ENCODE measurements around the gene AIF1. TPM values are rescaled to one million over a fixed set of nuclear protein-coding genes. Genes with fewer than 3 reads are reported as not detected.

The AIF1 gene
- not detected for polyA plus RNA-seq (2013, experiment 1 of 2; ENCODE audit: insufficient read length)
- polyA plus RNA-seq (2013, experiment 2 of 2; ENCODE audit: insufficient read length) = 1.00 TPM

DNA sequence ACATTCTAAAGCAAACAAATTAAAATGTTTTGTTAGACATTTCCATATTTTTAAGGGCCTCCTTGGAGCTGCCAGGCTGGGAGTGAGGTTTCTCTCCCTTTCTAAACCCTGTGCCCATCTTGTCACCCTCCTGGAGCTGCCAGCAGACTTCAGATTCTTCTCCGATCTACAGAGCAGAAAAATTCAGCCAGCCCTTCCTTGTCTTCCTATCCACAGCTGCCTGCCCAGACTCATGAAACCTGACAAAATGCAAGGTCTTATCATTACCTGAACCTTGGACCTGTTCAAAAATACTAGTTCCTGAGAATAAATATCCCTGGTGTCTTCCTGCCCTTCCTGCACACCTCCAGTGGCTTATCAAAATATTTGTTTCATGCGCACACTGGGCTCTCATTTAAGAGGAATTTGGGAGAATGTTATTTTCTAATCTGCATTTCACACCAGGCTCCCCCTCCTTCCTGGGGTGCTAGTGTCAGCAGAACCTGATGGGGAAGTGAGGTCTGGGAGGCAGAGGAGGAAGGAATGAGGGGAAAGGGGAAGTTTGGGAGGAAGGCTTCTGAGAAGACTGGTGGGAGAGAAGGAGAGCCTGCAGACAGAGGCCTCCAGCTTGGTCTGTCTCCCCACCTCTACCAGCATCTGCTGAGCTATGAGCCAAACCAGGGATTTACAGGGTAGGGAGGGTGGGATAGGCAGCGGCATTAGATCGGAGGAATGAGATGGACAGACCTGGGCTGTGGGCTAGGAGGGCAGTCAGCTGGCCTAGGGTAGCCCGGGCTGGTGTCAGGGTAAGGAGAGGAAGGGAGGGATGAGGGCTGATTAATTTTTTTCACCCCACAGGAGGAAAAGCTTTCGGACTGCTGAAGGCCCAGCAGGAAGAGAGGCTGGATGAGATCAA is at the start of gene AIF1:
AIF1 (plus strand) TSS at position 551 of the 895 bp plus-strand sequence; CDS start at position 647, 96 bp downstream.
- DNase-seq = no peak

DNA sequence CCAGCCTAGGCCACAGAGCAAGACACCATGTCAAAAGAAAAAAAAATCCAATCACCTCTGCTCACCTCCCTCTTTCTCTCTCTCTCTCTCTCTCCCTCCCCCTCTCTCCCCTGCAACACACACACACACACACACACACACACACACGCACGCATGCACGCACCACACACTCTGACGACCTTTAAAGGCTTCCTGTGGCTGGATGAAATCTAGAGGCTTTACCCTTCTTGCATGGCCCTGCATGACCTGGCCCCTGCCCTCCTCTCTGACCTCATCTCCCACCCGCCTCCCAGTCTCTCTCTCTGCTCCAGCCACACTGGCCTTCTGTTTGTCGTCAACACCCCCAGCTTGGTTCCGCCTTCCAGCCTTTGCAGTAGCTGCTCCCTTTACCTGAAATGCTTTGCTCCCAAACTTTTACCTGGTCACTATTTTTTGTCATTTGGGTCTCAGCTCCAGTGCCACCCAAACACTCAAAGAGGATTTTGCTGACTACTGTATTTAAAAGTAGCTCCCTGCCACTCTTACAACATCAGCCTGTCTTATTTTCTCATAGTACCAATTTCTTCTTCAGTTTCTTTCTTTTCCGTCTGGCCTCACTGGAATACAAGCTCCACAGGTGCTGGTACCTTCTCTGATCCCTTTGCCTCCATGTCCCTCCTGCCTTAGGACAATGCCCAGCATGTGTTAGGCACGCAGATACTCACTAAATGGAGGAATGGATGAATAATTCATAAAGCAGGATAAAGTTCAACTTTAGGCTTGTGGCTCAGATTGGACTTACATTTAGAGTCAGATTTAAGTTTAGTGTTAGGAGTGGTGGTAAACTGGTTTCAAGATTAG is 47.3 kb upstream of the AIF1 start:
- no peak for DNase-seq

DNA sequence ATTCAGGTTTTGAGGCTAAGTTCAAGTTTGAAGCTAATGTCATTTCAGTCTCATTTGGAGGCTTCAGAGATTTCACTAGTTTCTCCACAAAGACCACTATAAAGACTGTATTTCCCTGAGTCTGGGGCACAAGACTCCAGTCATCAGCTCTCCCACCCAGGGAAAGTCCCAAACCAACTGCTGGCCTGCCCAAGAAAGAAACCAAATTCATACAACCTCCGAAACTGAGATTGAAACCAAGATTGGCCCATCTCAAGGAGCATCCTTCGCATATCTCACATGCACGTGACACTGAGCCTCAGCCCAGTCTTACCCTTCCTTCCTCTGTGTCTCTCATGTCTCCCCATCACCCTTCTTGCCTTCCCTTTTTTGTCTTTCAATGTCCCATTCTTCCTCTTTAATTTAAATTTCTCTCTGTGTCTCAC is 46.5 kb upstream of the AIF1 start:
- no peak for DNase-seq

DNA sequence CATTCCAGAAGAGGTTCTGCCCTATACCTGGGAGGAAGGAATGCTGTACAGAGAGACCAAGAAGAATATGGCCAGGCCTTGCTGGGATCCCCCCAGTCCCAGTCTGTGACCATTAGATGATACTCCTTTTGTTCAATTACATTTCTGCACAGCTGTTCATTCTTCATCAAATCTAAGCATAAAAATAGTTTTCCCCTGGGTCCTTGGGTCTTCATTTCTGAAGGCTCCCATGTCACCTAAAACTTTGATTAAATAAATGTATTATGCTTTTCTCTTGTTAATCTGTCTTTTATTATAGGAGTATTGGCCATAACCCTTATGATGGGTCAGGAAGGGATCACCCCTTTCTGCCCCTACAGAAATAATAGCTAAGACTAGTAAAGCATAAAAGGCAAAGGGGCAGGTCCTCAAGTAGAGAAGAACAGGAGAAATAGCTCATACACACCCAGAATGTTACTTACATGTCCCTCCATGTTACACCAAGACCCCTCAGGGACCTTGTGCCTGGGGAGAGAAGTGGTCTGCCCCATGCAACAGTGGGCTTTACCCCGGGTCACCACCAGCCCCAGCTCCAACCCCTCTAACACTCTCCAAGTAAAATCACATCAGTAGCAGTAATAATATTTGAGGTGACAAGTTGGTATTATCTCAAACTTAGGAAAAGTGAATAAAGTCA is 45.0 kb upstream of the AIF1 start:
- DNase-seq = no peak

DNA sequence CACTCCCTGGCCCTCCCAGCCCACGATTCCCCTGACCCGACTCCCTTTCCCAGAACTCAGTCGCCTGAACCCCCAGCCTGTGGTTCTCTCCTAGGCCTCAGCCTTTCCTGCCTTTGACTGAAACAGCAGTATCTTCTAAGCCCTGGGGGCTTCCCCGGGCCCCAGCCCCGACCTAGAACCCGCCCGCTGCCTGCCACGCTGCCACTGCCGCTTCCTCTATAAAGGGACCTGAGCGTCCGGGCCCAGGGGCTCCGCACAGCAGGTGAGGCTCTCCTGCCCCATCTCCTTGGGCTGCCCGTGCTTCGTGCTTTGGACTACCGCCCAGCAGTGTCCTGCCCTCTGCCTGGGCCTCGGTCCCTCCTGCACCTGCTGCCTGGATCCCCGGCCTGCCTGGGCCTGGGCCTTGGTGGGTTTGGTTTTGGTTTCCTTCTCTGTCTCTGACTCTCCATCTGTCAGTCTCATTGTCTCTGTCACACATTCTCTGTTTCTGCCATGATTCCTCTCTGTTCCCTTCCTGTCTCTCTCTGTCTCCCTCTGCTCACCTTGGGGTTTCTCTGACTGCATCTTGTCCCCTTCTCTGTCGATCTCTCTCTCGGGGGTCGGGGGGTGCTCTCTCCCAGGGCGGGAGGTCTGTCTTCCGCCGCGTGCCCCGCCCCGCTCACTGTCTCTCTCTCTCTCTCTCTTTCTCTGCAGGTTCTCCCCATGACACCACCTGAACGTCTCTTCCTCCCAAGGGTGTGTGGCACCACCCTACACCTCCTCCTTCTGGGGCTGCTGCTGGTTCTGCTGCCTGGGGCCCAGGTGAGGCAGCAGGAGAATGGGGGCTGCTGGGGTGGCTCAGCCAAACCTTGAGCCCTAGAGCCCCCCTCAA is 42.8 kb upstream of the AIF1 start, which contains the start of gene LTA:
LTA (plus strand) TSS at position 249 of the 871 bp plus-strand sequence; CDS start at position 703, 454 bp downstream.
- DNase-seq = no peak

GRCh38 chr6:31573239-31574105 is 41.6 kb upstream of the AIF1 start:
- DNase-seq = no peak

DNA sequence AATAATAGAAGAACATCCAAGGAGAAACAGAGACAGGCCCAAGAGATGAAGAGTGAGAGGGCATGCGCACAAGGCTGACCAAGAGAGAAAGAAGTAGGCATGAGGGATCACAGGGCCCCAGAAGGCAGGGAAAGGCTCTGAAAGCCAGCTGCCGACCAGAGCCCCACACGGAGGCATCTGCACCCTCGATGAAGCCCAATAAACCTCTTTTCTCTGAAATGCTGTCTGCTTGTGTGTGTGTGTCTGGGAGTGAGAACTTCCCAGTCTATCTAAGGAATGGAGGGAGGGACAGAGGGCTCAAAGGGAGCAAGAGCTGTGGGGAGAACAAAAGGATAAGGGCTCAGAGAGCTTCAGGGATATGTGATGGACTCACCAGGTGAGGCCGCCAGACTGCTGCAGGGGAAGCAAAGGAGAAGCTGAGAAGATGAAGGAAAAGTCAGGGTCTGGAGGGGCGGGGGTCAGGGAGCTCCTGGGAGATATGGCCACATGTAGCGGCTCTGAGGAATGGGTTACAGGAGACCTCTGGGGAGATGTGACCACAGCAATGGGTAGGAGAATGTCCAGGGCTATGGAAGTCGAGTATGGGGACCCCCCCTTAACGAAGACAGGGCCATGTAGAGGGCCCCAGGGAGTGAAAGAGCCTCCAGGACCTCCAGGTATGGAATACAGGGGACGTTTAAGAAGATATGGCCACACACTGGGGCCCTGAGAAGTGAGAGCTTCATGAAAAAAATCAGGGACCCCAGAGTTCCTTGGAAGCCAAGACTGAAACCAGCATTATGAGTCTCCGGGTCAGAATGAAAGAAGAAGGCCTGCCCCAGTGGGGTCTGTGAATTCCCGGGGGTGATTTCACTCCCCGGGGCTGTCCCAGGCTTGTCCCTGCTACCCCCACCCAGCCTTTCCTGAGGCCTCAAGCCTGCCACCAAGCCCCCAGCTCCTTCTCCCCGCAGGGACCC is 40.6 kb upstream of the AIF1 start:
- no peak for DNase-seq

DNA sequence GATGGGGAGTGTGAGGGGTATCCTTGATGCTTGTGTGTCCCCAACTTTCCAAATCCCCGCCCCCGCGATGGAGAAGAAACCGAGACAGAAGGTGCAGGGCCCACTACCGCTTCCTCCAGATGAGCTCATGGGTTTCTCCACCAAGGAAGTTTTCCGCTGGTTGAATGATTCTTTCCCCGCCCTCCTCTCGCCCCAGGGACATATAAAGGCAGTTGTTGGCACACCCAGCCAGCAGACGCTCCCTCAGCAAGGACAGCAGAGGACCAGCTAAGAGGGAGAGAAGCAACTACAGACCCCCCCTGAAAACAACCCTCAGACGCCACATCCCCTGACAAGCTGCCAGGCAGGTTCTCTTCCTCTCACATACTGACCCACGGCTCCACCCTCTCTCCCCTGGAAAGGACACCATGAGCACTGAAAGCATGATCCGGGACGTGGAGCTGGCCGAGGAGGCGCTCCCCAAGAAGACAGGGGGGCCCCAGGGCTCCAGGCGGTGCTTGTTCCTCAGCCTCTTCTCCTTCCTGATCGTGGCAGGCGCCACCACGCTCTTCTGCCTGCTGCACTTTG is 39.6 kb upstream of the AIF1 start, which contains the start of gene TNF:
TNF (plus strand) TSS at position 231 of the 567 bp plus-strand sequence; CDS start at position 408, 177 bp downstream.
- no peak for DNase-seq

DNA sequence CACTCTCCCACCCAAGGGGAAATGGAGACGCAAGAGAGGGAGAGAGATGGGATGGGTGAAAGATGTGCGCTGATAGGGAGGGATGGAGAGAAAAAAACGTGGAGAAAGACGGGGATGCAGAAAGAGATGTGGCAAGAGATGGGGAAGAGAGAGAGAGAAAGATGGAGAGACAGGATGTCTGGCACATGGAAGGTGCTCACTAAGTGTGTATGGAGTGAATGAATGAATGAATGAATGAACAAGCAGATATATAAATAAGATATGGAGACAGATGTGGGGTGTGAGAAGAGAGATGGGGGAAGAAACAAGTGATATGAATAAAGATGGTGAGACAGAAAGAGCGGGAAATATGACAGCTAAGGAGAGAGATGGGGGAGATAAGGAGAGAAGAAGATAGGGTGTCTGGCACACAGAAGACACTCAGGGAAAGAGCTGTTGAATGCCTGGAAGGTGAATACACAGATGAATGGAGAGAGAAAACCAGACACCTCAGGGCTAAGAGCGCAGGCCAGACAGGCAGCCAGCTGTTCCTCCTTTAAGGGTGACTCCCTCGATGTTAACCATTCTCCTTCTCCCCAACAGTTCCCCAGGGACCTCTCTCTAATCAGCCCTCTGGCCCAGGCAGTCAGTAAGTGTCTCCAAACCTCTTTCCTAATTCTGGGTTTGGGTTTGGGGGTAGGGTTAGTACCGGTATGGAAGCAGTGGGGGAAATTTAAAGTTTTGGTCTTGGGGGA is 38.9 kb upstream of the AIF1 start:
- DNase-seq = no peak

DNA sequence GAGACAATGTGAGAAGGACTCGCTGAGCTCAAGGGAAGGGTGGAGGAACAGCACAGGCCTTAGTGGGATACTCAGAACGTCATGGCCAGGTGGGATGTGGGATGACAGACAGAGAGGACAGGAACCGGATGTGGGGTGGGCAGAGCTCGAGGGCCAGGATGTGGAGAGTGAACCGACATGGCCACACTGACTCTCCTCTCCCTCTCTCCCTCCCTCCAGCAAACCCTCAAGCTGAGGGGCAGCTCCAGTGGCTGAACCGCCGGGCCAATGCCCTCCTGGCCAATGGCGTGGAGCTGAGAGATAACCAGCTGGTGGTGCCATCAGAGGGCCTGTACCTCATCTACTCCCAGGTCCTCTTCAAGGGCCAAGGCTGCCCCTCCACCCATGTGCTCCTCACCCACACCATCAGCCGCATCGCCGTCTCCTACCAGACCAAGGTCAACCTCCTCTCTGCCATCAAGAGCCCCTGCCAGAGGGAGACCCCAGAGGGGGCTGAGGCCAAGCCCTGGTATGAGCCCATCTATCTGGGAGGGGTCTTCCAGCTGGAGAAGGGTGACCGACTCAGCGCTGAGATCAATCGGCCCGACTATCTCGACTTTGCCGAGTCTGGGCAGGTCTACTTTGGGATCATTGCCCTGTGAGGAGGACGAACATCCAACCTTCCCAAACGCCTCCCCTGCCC is 38.0 kb upstream of the AIF1 start:
- DNase-seq = no peak

DNA sequence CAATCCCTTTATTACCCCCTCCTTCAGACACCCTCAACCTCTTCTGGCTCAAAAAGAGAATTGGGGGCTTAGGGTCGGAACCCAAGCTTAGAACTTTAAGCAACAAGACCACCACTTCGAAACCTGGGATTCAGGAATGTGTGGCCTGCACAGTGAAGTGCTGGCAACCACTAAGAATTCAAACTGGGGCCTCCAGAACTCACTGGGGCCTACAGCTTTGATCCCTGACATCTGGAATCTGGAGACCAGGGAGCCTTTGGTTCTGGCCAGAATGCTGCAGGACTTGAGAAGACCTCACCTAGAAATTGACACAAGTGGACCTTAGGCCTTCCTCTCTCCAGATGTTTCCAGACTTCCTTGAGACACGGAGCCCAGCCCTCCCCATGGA is 37.5 kb upstream of the AIF1 start:
- DNase-seq = no peak

DNA sequence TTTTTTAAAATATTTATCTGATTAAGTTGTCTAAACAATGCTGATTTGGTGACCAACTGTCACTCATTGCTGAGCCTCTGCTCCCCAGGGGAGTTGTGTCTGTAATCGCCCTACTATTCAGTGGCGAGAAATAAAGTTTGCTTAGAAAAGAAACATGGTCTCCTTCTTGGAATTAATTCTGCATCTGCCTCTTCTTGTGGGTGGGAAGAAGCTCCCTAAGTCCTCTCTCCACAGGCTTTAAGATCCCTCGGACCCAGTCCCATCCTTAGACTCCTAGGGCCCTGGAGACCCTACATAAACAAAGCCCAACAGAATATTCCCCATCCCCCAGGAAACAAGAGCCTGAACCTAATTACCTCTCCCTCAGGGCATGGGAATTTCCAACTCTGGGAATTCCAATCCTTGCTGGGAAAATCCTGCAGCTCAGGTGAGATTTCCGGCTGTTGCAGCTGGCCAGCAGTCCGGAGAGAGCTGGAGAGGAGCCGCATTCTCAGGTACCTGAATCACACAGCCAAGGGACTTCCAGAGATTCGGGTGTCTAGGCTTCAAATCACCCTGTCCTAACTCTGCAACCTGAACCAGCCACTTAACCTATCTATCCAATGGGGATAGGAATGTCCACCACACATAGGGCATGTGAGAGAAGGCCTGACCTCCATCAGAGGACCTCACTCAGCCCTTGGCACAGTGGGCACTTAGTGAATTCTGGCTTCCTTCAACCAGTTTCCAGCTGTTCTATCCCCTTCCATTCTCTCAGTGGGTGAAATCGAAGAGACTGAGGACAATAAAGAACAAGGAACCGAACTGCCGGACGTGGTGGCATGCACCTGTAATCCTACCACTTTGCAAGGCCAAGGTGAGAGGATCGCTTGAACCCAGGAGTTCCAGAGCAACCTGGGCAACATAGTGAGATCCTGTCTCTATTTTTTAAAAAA is 36.6 kb upstream of the AIF1 start:
- no peak for DNase-seq

DNA sequence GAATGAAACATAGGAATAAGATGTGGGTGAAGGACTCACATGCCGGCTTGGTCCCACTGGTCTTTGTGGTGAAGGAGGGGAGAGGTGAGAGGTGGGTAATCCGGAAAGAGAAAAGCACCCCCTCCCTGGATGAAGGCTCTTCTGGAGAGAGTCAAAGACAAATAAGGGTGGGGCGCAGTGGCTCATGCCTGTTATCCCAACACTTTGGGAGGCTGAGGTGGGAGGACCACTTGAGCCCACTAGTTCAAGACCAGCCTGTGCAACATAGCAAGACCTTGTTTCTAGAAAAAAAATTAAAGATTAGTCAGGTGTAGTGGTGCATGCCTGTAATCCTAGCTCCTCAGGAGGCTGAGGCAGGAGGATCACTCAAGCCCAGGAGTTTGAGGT is 35.9 kb upstream of the AIF1 start:
- DNase-seq = no peak

- no peak for DNase-seq
Observed at GRCh38 chr6:31579546-31580437, 35.2 kb upstream of the AIF1 start.

GRCh38 chr6:31580438-31580740 is 34.6 kb upstream of the AIF1 start:
- no peak for DNase-seq
